WTC11 (cell line): Measurements from ENCODE around the gene TMEM217.

Source experiments
- CTCF ChIP-seq: fragments of 200-600 bp; IDR thresholded peaks from 2 replicates; pipeline ENCODE4 v1.8.0; 2022; ENCODE audit warnings: antibody characterized with exemption
- ESRRA ChIP-seq: sonication (generic); formaldehyde crosslinking; IDR thresholded peaks from 2 replicates; pipeline ENCODE4 v1.8.1; 2022; ENCODE audit warnings: mild to moderate bottlenecking, missing genetic modification reagents, borderline replicate concordance
- MAX ChIP-seq: sonication (generic); formaldehyde crosslinking; IDR thresholded peaks from 2 replicates; pipeline ENCODE4 v1.8.0; 2022; ENCODE audit warnings: mild to moderate bottlenecking, missing genetic modification reagents
- TEAD4 ChIP-seq: sonication (generic); formaldehyde crosslinking; IDR thresholded peaks from 2 replicates; pipeline ENCODE4 v1.8.0; 2022; ENCODE audit warnings: mild to moderate bottlenecking, missing genetic modification reagents
- TP53 ChIP-seq: sonication (generic); formaldehyde crosslinking; IDR thresholded peaks from 2 replicates; pipeline ENCODE4 v1.8.1; 2023; ENCODE audit warnings: mild to moderate bottlenecking, missing genetic modification reagents
- TF ChIP-seq, protein P1 (sequence below): sonication (generic); formaldehyde crosslinking; IDR thresholded peaks from 2 replicates; pipeline ENCODE4 v1.8.1; 2023; ENCODE audit warnings: mild to moderate bottlenecking, missing genetic modification reagents, moderate library complexity

DNA sequence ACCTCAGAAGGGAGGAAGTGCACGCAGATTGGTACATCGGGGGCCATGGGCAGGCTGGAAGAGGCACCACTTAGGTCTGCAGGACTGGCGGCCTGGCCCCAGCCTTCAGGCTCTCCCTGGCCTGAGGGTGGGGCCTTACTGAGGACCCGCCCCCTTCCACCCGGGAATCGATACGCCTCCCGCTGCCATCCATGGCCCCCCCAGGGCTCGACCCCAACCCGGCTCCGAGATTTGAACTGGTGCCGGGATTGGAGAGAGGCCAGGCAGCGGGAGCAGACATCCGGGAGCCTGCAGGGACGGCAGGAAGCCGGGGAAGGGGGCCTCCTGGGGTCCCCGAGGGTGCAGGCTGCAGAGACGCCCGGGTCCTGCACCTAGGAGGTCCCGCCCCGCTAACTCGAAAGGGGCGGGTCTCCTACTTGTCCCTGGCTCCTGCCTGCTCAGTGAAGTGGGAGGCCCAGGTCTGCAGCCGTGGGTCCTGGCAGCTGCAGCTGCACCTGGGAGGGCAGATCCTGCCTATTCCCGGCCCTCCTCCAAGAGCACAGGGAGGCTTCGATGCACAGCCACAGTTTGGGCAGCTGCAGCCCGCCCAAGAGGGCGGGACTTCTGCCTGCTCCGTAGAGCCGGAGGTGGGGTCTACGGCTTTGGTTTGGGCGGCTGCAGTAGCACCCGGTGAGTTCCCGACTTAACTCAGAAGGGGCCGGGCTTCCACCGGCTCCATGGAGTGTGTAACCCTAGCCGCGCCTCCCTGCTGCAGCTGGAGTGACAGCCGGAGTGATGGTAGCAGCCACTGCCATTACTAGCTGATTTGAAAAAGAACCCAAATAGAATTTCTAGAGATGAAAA is 35.6 kb downstream of the TMEM217 start:
- TF ChIP-seq MAX (CRISPR knock-in tag) (no peak), CTCF (no peak), TEAD4 (CRISPR knock-in tag) (no peak), TP53 (no peak), ESRRA (CRISPR knock-in tag) (no peak)
- TF ChIP-seq, protein P1, sequence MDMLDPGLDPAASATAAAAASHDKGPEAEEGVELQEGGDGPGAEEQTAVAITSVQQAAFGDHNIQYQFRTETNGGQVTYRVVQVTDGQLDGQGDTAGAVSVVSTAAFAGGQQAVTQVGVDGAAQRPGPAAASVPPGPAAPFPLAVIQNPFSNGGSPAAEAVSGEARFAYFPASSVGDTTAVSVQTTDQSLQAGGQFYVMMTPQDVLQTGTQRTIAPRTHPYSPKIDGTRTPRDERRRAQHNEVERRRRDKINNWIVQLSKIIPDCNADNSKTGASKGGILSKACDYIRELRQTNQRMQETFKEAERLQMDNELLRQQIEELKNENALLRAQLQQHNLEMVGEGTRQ (CRISPR knock-in tag): no peak
